SJCRH30 (cell line): Measurements from ENCODE around the gene MEX3A. TPM values are rescaled to one million over a fixed set of nuclear protein-coding genes. Genes with fewer than 3 reads are reported as not detected.
"Not testable (repeated sequence)": the region's sequence is repeated elsewhere in the genome, so short reads cannot be mapped to it uniquely, and the experiment has no call there.

ENCODE experiments used
- DNase-seq, 2 experiments: peaks; one replicate each; pipeline ENCODE4 v3.0.0-alpha.2; 2015 to 2020
- H3K27ac ChIP-seq: fragments of 250-450 bp; sonication (Bioruptor Pico); 2 replicates; pipeline ENCODE4 v1.5.1; 2020; ENCODE audit warnings: mild to moderate bottlenecking, moderate library complexity
- H3K27me3 ChIP-seq: fragments of 250-450 bp; sonication (Bioruptor Pico); 2 replicates; pipeline ENCODE4 v1.5.1; 2020; ENCODE audit warnings: mild to moderate bottlenecking, moderate library complexity
- H3K36me3 ChIP-seq: fragments of 250-450 bp; sonication (Bioruptor Pico); 2 replicates; pipeline ENCODE4 v1.5.1; 2020; ENCODE audit warnings: mild to moderate bottlenecking, moderate library complexity
- H3K4me1 ChIP-seq: fragments of 250-450 bp; sonication (Bioruptor Pico); 2 replicates; pipeline ENCODE4 v1.5.1; 2020; ENCODE audit warnings: mild to moderate bottlenecking, moderate library complexity
- H3K4me3 ChIP-seq: fragments of 250-450 bp; sonication (Bioruptor Pico); 2 replicates; pipeline ENCODE4 v1.5.1; 2020; ENCODE audit warnings: mild to moderate bottlenecking, moderate library complexity
- H3K9me3 ChIP-seq: fragments of 250-450 bp; sonication (Bioruptor Pico); replicated peaks from 2 replicates; pipeline ENCODE4 v1.5.1; 2020; ENCODE audit warnings: mild to moderate bottlenecking, moderate library complexity
- total RNA-seq: library from RNA; depleted of rRNA; stranded (reverse); fragments of >200 nt; shearing (Covaris generic); gene quantifications from 2 replicates; pipeline ENCODE4 v1.2.3, GENCODE V29; 2014; rRNA removed

The MEX3A gene
- total RNA-seq, 1 experiment from 2014 or later = 21.8 TPM

GRCh38 chr1:156052862-156053767 lies 29.1 kb downstream of the MEX3A start:
- peak; percentile 76 to 80 for DNase-seq
- Histone ChIP-seq H3K9me3 (no peaks in the 10 kb centered on the region), H3K4me3 (peak overlapping the region; percentile 77), H3K4me1 (peaks cover 5% of the 10 kb centered on the region; the same call in 1 of the 2 replicates), H3K27me3 (no peaks in the 10 kb centered on the region), H3K36me3 (peaks cover 6% of the 10 kb centered on the region; the same call in 1 of the 2 replicates), H3K27ac (peak overlapping the region; percentile 45; the same call in 1 of the 2 replicates)

- Histone ChIP-seq H3K27ac (no peak overlapping the region), H3K9me3 (no peaks in the 10 kb centered on the region)
Observed at GRCh38 chr1:156051011-156051725, 31.1 kb downstream of the MEX3A start.

GRCh38 chr1:156050376-156050775 lies 31.9 kb downstream of the MEX3A start:
- no peak for DNase-seq
- no peak overlapping the region for H3K27ac ChIP-seq
- no peaks in the 10 kb centered on the region for H3K4me1 ChIP-seq
- H3K27me3 ChIP-seq = no peaks in the 10 kb centered on the region
- peaks cover 8% of the 10 kb centered on the region; the same call in 1 of the 2 replicates for H3K36me3 ChIP-seq
- H3K9me3 ChIP-seq = no peaks in the 10 kb centered on the region
- H3K4me3 ChIP-seq = no peak overlapping the region

More at GRCh38 chr1:156051011-156051725, 31.1 kb downstream of the MEX3A start:
- Histone ChIP-seq H3K4me1 (no peaks in the 10 kb centered on the region), H3K36me3 (peaks cover 8% of the 10 kb centered on the region; the same call in 1 of the 2 replicates), H3K27me3 (no peaks in the 10 kb centered on the region), H3K4me3 (no peak overlapping the region)
- no peak for DNase-seq

- H3K4me1 ChIP-seq = no peaks in the 10 kb centered on the region
- H3K27ac ChIP-seq = no peak overlapping the region
- no peaks in the 10 kb centered on the region for H3K9me3 ChIP-seq
- no peaks in the 10 kb centered on the region for H3K27me3 ChIP-seq
- DNase-seq = no peak
- H3K4me3 ChIP-seq = no peak overlapping the region
- peaks cover 8% of the 10 kb centered on the region; the same call in 1 of the 2 replicates for H3K36me3 ChIP-seq
Observed at GRCh38 chr1:156048663-156049258, 33.5 kb downstream of the MEX3A start.

- no peak for DNase-seq
- H3K36me3 ChIP-seq = peaks cover 22% of the 10 kb centered on the region
- no peaks in the 10 kb centered on the region for H3K9me3 ChIP-seq
- H3K4me3 ChIP-seq = no peak overlapping the region
- no peaks in the 10 kb centered on the region for H3K27me3 ChIP-seq
- H3K27ac ChIP-seq = no peak overlapping the region
- H3K4me1 ChIP-seq = peaks cover 3% of the 10 kb centered on the region; the same call in 1 of the 2 replicates
Observed at GRCh38 chr1:156045076-156045475, 37.2 kb downstream of the MEX3A start.

- Histone ChIP-seq H3K4me3 (no peak overlapping the region), H3K27ac (no peak overlapping the region), H3K4me1 (peaks cover 3% of the 10 kb centered on the region; the same call in 1 of the 2 replicates), H3K36me3 (peaks cover 14% of the 10 kb centered on the region), H3K9me3 (no peaks in the 10 kb centered on the region), H3K27me3 (no peaks in the 10 kb centered on the region)
- no peak for DNase-seq
Observed at GRCh38 chr1:156042828-156043227, 39.4 kb downstream of the MEX3A start.

GRCh38 chr1:156034991-156035390 lies 47.3 kb downstream of the MEX3A start:
- not testable (repeated sequence) for H3K9me3 ChIP-seq, H3K27me3 ChIP-seq, DNase-seq, H3K27ac ChIP-seq, H3K36me3 ChIP-seq, H3K4me3 ChIP-seq, H3K4me1 ChIP-seq

- H3K4me3 ChIP-seq = no peak overlapping the region
- no peak overlapping the region for H3K27ac ChIP-seq
- no peak for DNase-seq
- H3K27me3 ChIP-seq = no peaks in the 10 kb centered on the region
- H3K36me3 ChIP-seq = peaks cover 5% of the 10 kb centered on the region
- no peaks in the 10 kb centered on the region for H3K9me3 ChIP-seq
- H3K4me1 ChIP-seq = no peaks in the 10 kb centered on the region
Observed at GRCh38 chr1:156033011-156033410, 49.3 kb downstream of the MEX3A start.

- H3K4me3 ChIP-seq = no peak overlapping the region
- no peak for DNase-seq
- H3K9me3 ChIP-seq = no peaks in the 10 kb centered on the region
- no peaks in the 10 kb centered on the region for H3K27me3 ChIP-seq
- H3K27ac ChIP-seq = no peak overlapping the region
- H3K4me1 ChIP-seq = no peaks in the 10 kb centered on the region
- no peaks in the 10 kb centered on the region for H3K36me3 ChIP-seq
Observed at GRCh38 chr1:156026588-156026987, 55.7 kb downstream of the MEX3A start.

- no peaks in the 10 kb centered on the region for H3K9me3 ChIP-seq
- DNase-seq = peak in 1 of 2 experiments; percentile 33
Observed at GRCh38 chr1:156025876-156026275, 56.4 kb downstream of the MEX3A start.

GRCh38 chr1:156024801-156025200 lies 57.5 kb downstream of the MEX3A start:
- H3K4me1 ChIP-seq = no peaks in the 10 kb centered on the region
- H3K27me3 ChIP-seq = no peaks in the 10 kb centered on the region
- no peak overlapping the region for H3K4me3 ChIP-seq
- no peak for DNase-seq
- H3K9me3 ChIP-seq = no peaks in the 10 kb centered on the region
- no peaks in the 10 kb centered on the region for H3K36me3 ChIP-seq
- no peak overlapping the region for H3K27ac ChIP-seq

More at GRCh38 chr1:156025876-156026275, 56.4 kb downstream of the MEX3A start:
- Histone ChIP-seq H3K36me3 (no peaks in the 10 kb centered on the region), H3K4me1 (no peaks in the 10 kb centered on the region), H3K27me3 (no peaks in the 10 kb centered on the region), H3K4me3 (no peak overlapping the region), H3K27ac (no peak overlapping the region)

Other genes starting within 250 kb of the MEX3A start
- 22.8 and 25.8 TPM in 2 replicates for gene GON4L, start 225.3 kb downstream of the MEX3A start, total RNA-seq
- gene SYT11, start 222.9 kb downstream of the MEX3A start, total RNA-seq = 6.8 and 6.9 TPM in 2 replicates
- 19.4 and 26.0 TPM in 2 replicates for gene RIT1, start 171.1 kb downstream of the MEX3A start, total RNA-seq
- 36.4 and 52.1 TPM in 2 replicates for gene KHDC4, start 148.1 kb downstream of the MEX3A start, total RNA-seq
- gene RXFP4, start 140.8 kb downstream of the MEX3A start, total RNA-seq = 0.08 TPM in 1 of 2 replicates, not detected in the other
- gene ARHGEF2, start 103.9 kb downstream of the MEX3A start, total RNA-seq = 152 and 167 TPM in 2 replicates
- gene SSR2, start 61.5 kb downstream of the MEX3A start, total RNA-seq = 170 and 183 TPM in 2 replicates
- 34.4 and 36.5 TPM in 2 replicates for gene UBQLN4, start 28.7 kb downstream of the MEX3A start, total RNA-seq
- 24.8 and 33.3 TPM in 2 replicates for gene LAMTOR2, start 27.7 kb downstream of the MEX3A start, total RNA-seq
- not detected in 2 replicates for gene RAB25, start 21.3 kb downstream of the MEX3A start, total RNA-seq
- gene LMNA, start 32.2 kb upstream of the MEX3A start, total RNA-seq = 113 and 114 TPM in 2 replicates
- gene SEMA4A, start 71.1 kb upstream of the MEX3A start, total RNA-seq = 1.2 and 2.1 TPM in 2 replicates
- 12.3 and 12.9 TPM in 2 replicates for gene SLC25A44, start 111.6 kb upstream of the MEX3A start, total RNA-seq
- gene PMF1, start 130.5 kb upstream of the MEX3A start, total RNA-seq = 59.7 and 63.5 TPM in 2 replicates
- gene BGLAP, start 159.7 kb upstream of the MEX3A start, total RNA-seq = 0.18 and 0.38 TPM in 2 replicates
- 1.2 and 1.7 TPM in 2 replicates for gene PAQR6, start 165.6 kb upstream of the MEX3A start, total RNA-seq
- gene SMG5, start 200.4 kb upstream of the MEX3A start, total RNA-seq = 70.3 and 74.2 TPM in 2 replicates
- gene TMEM79, start 201.9 kb upstream of the MEX3A start, total RNA-seq = 2.6 and 2.7 TPM in 2 replicates
- gene GLMP, start 213.2 kb upstream of the MEX3A start, total RNA-seq = 4.7 and 6.1 TPM in 2 replicates
- gene VHLL, start 216.8 kb upstream of the MEX3A start, total RNA-seq = 0.63 TPM in 1 of 2 replicates, not detected in the other